ENCODE results near the gene FGF12. TPM values are rescaled to one million over a fixed set of nuclear protein-coding genes. Genes with fewer than 3 reads are reported as not detected.

The FGF12 gene
- total RNA-seq, 1 donor from 2014 or later = 3.9 TPM

DNA sequence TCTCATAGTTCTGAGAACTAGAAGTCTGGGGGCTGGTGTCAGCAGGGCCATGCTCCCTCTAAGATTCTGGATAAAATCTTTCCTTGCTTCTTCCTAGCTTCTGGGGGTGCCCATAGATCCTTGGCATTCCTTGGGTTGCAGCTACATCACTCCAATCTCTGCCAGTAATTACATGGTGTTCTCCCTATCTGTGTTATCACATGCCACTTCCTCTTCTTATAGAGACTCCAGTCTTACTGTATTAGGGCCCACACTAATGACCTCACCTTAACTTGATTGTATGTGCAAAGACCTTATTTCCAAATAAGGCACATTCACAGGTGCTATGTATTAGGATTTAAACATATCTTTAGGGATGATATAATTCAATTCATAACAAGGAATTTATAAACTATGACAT is 618.5 kb downstream of the FGF12 start:
- no peak for ATAC-seq
- H3K36me3 ChIP-seq = no peaks in the 10 kb centered on the region
- intact Hi-C loops (cut with DNase I) = no loop called here

DNA sequence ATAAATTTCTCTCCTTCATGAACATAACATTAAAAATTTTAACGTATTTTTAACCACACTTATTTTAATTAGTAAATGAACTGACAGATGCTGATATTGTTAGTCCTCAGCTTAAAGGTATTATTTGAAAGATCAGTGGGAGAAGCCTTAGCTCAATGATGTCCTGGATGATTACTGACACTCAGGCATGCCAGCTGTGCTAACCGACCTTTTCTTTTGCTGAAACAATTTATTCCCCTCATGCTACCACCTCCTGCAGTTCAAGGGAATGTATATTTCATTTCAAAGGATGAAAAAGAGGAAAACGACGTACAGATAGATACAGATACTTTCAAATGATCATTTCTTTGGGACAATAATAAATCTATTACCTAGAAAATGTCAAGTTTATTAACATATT is 620.8 kb downstream of the FGF12 start:
- no peak overlapping the region for H3K4me3 ChIP-seq
- TF ChIP-seq, protein P1, sequence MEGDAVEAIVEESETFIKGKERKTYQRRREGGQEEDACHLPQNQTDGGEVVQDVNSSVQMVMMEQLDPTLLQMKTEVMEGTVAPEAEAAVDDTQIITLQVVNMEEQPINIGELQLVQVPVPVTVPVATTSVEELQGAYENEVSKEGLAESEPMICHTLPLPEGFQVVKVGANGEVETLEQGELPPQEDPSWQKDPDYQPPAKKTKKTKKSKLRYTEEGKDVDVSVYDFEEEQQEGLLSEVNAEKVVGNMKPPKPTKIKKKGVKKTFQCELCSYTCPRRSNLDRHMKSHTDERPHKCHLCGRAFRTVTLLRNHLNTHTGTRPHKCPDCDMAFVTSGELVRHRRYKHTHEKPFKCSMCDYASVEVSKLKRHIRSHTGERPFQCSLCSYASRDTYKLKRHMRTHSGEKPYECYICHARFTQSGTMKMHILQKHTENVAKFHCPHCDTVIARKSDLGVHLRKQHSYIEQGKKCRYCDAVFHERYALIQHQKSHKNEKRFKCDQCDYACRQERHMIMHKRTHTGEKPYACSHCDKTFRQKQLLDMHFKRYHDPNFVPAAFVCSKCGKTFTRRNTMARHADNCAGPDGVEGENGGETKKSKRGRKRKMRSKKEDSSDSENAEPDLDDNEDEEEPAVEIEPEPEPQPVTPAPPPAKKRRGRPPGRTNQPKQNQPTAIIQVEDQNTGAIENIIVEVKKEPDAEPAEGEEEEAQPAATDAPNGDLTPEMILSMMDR (IDR thresholded peaks at IDR 0.05) = no peak
- DNase-seq (no peak), ATAC-seq (no peak)
- no peaks in the 10 kb centered on the region for H3K9me3 ChIP-seq
- H3K27me3 ChIP-seq (ENCODE audit: low read depth) = no peaks in the 10 kb centered on the region
- no peak overlapping the region for H3K27ac ChIP-seq
- intact Hi-C loops (cut with DNase I) = no loop called here
- no peaks in the 10 kb centered on the region for H3K4me1 ChIP-seq
- no peaks in the 10 kb centered on the region for H3K36me3 ChIP-seq

More for the DNA sequence above, 618.5 kb downstream of the FGF12 start:
- no peak overlapping the region for H3K4me3 ChIP-seq
- DNase-seq = no peak
- TF ChIP-seq, protein P1 (IDR thresholded peaks at IDR 0.05) = no peak
- H3K4me1 ChIP-seq = no peaks in the 10 kb centered on the region
- no peaks in the 10 kb centered on the region for H3K27me3 ChIP-seq (ENCODE audit: low read depth)
- no peak overlapping the region for H3K27ac ChIP-seq
- no peaks in the 10 kb centered on the region for H3K9me3 ChIP-seq

DNA sequence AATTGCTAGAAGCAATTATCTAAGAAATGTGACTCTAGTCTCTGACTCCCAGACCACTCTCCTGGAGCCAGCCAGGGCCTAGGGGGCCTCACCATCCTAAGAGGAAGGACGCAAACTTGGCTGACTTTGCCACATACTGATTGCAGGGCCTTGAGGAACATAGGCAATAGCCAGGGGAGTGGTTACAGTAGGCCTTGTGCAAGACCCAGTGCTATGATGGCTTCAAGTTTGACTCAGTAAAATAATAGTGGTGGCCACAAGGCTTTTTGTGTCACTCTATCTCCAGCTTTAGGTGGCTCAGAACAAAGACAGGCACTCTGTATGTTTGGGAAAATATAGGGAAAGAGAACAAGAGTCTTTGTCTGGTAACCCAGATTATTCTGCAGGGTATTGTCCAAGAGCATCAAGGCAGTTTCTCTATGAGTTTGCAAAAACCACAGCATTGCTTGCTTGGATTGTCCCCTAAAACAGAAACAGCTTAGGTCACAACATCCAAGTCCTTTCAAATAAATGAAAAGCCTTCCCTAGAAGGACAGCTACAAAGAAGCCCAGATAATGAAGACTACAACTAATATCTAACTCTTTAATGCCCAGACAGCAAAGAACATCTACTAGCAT is 634.8 kb downstream of the FGF12 start:
- intact Hi-C loops (cut with DNase I) = no loop called here
- ATAC-seq = no peak

DNA sequence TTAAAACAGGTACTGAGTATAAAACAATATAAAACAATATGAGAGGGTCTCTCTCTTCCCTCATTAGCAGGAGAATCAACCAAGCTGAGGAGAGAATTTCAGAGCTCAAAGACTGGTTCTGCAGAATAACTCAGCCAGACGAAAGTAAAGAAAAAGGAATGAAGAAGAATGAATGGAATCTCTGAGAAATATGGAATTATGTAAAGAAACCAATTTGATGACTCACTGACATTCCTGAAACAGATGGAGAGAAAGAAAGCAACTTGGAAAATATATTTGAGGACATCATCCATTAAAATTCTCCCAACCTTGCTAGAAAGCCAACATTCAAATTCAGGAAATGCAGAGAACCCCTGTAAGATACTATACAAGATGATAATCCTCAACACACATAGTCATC is 635.5 kb downstream of the FGF12 start:
- H3K27me3 ChIP-seq (ENCODE audit: low read depth) = no peaks in the 10 kb centered on the region
- no peaks in the 10 kb centered on the region for H3K4me1 ChIP-seq
- intact Hi-C loops (cut with DNase I) = no loop called here
- no peak for ATAC-seq
- H3K36me3 ChIP-seq = no peaks in the 10 kb centered on the region
- DNase-seq = no peak
- TF ChIP-seq, protein P1 (IDR thresholded peaks at IDR 0.05) = no peak
- no peaks in the 10 kb centered on the region for H3K9me3 ChIP-seq
- H3K27ac ChIP-seq = no peak overlapping the region
- no peak overlapping the region for H3K4me3 ChIP-seq

More for the DNA sequence above, 634.8 kb downstream of the FGF12 start:
- DNase-seq = no peak
- Histone ChIP-seq H3K9me3 (no peaks in the 10 kb centered on the region), H3K4me3 (no peak overlapping the region), H3K27ac (no peak overlapping the region), H3K27me3 (ENCODE audit: low read depth) (no peaks in the 10 kb centered on the region), H3K36me3 (no peaks in the 10 kb centered on the region), H3K4me1 (no peaks in the 10 kb centered on the region)
- TF ChIP-seq, protein P1 (IDR thresholded peaks at IDR 0.05) = no peak

DNA sequence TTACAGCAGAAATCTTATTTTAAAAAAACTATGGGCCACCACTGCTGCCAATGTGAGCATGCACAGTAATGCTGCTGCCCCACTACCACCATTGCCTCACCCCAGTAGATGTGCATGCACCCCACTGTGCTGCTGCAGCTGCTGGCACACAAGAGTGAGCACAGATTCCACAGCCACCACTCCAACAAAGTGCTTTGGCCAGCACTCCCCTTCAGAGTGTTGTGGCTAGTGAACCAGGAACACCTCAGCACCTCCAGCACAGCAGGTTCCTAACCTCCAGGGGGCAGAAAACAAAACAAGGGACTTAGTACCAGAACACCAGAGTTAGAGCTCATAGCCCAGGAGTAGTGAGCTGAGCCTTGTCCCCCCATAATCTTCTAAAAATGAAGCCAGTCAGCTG is 636.8 kb downstream of the FGF12 start:
- Histone ChIP-seq H3K9me3 (no peaks in the 10 kb centered on the region), H3K27ac (no peak overlapping the region), H3K4me1 (no peaks in the 10 kb centered on the region), H3K27me3 (ENCODE audit: low read depth) (no peaks in the 10 kb centered on the region), H3K4me3 (no peak overlapping the region), H3K36me3 (no peaks in the 10 kb centered on the region)
- ATAC-seq (no peak), DNase-seq (no peak)
- TF ChIP-seq, protein P1 (IDR thresholded peaks at IDR 0.05) = no peak
- intact Hi-C loops (cut with DNase I) = no loop called here

Other genes starting within 250 kb of the FGF12 start
- gene MB21D2, start 190.3 kb upstream of the FGF12 start, total RNA-seq = 5.0 TPM